Activated CD4-positive, alpha-beta T cell treated with anti-CD3 and anti-CD28 coated beads, Interleukin-2, amount 10 ng/mL, durations not matched to agents 24 days and 14 days (primary cell): ENCODE measurements around the gene UBR2. TPM values are rescaled to one million over a fixed set of nuclear protein-coding genes. Genes with fewer than 3 reads are reported as not detected.
"Not testable (repeated sequence)": the region's sequence is repeated elsewhere in the genome, so short reads cannot be mapped to it uniquely, and the experiment has no call there.

Source experiments
- DNase-seq: peaks from one replicate; pipeline ENCODE4 v3.0.0; 2022
- H3K27ac Mint-ChIP-seq: one replicate; pipeline ENCODE4 v1.8.0; 2022; ENCODE audit warnings: mild to moderate bottlenecking, mixed read lengths
- H3K27me3 Mint-ChIP-seq: one replicate; pipeline ENCODE4 v1.8.0; 2022; ENCODE audit warnings: mixed read lengths
- H3K36me3 Mint-ChIP-seq: one replicate; pipeline ENCODE4 v1.8.0; 2022; ENCODE audit warnings: low read depth, mild to moderate bottlenecking, mixed read lengths
- H3K4me1 Mint-ChIP-seq: one replicate; pipeline ENCODE4 v1.8.0; 2021; ENCODE audit warnings: mixed read lengths
- H3K4me3 Mint-ChIP-seq: one replicate; pipeline ENCODE4 v1.8.0; 2022; ENCODE audit warnings: mild to moderate bottlenecking, moderate library complexity, mixed read lengths
- H3K9me3 Mint-ChIP-seq: one replicate; pipeline ENCODE4 v1.8.0; 2021; ENCODE audit warnings: mixed read lengths
- intact Hi-C: fragments of 100-400 bp; cut with micrococcal nuclease; formaldehyde crosslinking; loops from one replicate; pipeline ENCODE4 v1.15.1; 2023
- total RNA-seq: library from RNA; stranded (reverse); gene quantifications from 2 replicates; pipeline ENCODE4 v1.2.3, GENCODE V29; 2022

UBR2 gene
- total RNA-seq, 1 donor from 2014 or later: 30.8 TPM

DNA sequence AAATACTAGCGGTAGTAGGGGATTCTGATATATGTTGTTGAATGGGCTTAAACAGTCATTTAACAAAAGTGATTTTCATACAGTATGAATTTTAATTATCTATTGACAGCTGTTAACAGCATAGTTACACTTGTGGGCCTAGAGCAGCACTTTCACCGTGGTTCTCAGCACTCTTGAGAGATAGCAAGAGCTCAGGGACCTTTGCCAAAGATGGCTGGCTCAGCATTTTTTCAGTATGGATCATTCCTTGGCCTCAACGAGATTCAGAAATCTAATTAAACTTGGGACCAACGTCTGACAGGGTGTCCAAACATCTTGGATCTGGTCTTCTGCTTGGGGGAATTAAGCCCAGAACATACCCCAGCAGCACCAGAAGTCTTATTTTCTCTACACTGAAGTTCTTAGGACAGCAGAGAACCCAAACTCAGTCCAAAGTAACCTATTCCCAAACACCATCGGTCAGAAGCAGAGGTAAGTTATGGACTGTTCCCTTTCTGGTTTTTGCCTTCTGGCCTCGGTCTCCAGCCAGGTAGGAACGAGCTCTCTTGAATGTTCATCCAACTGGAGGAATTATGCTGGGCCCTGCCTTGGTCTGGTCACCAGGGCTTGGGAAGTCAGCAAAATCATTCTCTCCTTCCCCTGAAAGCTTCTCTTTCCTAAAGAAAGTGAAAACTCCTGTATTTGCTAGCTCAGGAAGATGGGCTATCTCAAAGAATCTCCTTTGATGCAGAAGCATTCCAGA is 132.9 kb downstream of the UBR2 start:
- Mint-ChIP-seq H3K27ac (no peak overlapping the region), H3K4me1 (peaks cover 23% of the 10 kb centered on the region), H3K9me3 (no peaks in the 10 kb centered on the region), H3K4me3 (no peak overlapping the region), H3K27me3 (no peaks in the 10 kb centered on the region), H3K36me3 (peaks cover 27% of the 10 kb centered on the region)
- intact Hi-C loops: no loop called here
- no peak for DNase-seq

DNA sequence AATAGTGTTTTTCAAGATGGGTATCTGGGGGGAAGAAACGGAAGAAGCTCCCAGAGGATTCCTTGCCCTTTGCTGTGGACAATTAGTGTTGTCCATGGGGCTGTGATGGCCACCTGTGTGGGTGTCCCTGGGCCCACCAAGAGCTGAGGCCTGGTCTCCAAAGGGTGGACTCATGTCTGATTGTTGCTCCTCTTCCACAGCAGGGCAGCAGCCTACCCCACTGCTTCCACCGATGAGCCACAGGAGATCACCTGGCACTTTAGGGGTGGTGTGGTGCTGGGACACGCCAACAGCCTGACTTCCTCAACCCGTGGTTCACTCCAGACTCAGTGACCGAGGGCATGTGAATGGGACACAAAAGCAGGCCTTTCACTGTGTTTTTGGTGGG is 133.4 kb downstream of the UBR2 start:
- H3K36me3 Mint-ChIP-seq: peaks cover 26% of the 10 kb centered on the region
- H3K9me3 Mint-ChIP-seq: no peaks in the 10 kb centered on the region
- peaks cover 22% of the 10 kb centered on the region for H3K4me1 Mint-ChIP-seq
- no peak for DNase-seq
- H3K4me3 Mint-ChIP-seq: no peak overlapping the region
- intact Hi-C loops: no loop called here
- H3K27me3 Mint-ChIP-seq: no peaks in the 10 kb centered on the region
- H3K27ac Mint-ChIP-seq: no peak overlapping the region

- Mint-ChIP-seq H3K27me3 (no peaks in the 10 kb centered on the region), H3K36me3 (peaks cover 17% of the 10 kb centered on the region), H3K4me3 (no peak overlapping the region), H3K9me3 (no peaks in the 10 kb centered on the region), H3K4me1 (peaks cover 15% of the 10 kb centered on the region), H3K27ac (no peak overlapping the region)
- DNase-seq: no peak
- intact Hi-C loops: no loop called here
Observed at GRCh38 chr6:42698217-42698616, 134.4 kb downstream of the UBR2 start.

- H3K36me3 Mint-ChIP-seq: no peaks in the 10 kb centered on the region
- intact Hi-C loops: no loop called here
Observed at GRCh38 chr6:42702200-42702599, 138.4 kb downstream of the UBR2 start.

DNA sequence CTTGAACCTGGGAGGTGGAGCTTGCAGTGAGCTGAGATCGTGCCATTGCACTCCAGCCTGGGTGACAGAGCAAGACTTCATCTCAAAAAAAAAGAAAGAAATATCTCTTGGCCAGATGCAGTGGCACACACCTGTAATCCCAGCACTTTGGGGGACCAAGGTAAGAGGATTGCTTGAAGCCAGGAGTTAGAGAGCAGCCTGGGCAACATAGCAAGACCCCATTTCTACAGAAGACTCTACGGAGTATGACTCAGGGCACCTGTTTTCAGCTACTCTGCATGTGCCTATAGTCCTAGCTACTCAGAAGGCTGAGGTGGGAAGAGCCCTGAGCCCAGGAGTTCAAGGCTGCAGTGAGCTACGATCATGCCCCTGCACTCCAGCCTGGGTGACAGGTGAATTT is 139.0 kb downstream of the UBR2 start:
- H3K9me3 Mint-ChIP-seq, H3K4me1 Mint-ChIP-seq, H3K36me3 Mint-ChIP-seq, H3K27me3 Mint-ChIP-seq, H3K27ac Mint-ChIP-seq, intact Hi-C loops, H3K4me3 Mint-ChIP-seq, DNase-seq: not testable (repeated sequence)

More at GRCh38 chr6:42702200-42702599, 138.4 kb downstream of the UBR2 start:
- no peak overlapping the region for H3K4me3 Mint-ChIP-seq
- no peak for DNase-seq
- H3K27ac Mint-ChIP-seq: no peak overlapping the region
- H3K4me1 Mint-ChIP-seq: no peaks in the 10 kb centered on the region
- no peaks in the 10 kb centered on the region for H3K27me3 Mint-ChIP-seq
- H3K9me3 Mint-ChIP-seq: no peaks in the 10 kb centered on the region

GRCh38 chr6:42704251-42704936 is 140.6 kb downstream of the UBR2 start:
- Mint-ChIP-seq H3K27me3 (no peaks in the 10 kb centered on the region), H3K9me3 (no peaks in the 10 kb centered on the region), H3K27ac (no peak overlapping the region), H3K4me3 (no peak overlapping the region), H3K36me3 (no peaks in the 10 kb centered on the region), H3K4me1 (no peaks in the 10 kb centered on the region)
- intact Hi-C loops: no loop called here
- no peak for DNase-seq

GRCh38 chr6:42704937-42705374 is 141.1 kb downstream of the UBR2 start:
- Mint-ChIP-seq H3K27ac (no peak overlapping the region), H3K27me3 (no peaks in the 10 kb centered on the region), H3K4me1 (no peaks in the 10 kb centered on the region), H3K36me3 (no peaks in the 10 kb centered on the region), H3K9me3 (no peaks in the 10 kb centered on the region), H3K4me3 (no peak overlapping the region)
- DNase-seq: no peak
- intact Hi-C loops: no loop called here

- H3K9me3 Mint-ChIP-seq: peaks cover 9% of the 10 kb centered on the region
- H3K4me1 Mint-ChIP-seq: no peaks in the 10 kb centered on the region
- no peaks in the 10 kb centered on the region for H3K27me3 Mint-ChIP-seq
- H3K4me3 Mint-ChIP-seq: no peak overlapping the region
- no peak overlapping the region for H3K27ac Mint-ChIP-seq
- no peak for DNase-seq
- intact Hi-C loops: no loop called here
- peaks cover 3% of the 10 kb centered on the region for H3K36me3 Mint-ChIP-seq
Observed at GRCh38 chr6:42707595-42707994, 143.8 kb downstream of the UBR2 start.

DNA sequence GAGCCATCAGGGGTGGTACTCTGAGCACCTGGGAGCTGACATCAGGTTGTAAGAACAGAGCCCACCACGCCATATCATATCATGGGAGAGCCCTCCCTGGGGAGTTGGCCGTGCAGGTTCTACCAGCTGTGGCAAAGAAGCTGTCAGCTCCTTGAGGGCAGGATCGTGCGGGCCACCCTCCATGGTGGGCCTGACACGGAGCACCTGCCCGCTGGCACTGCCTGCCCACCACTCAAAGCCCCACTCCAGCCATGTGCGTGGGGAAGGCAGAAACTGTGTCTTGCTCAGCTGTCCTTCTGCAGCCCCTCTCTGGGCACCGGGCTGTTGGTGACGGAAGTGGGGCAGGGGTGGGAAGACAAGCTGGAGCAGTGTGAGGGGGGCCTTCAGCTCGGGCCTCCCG is 144.3 kb downstream of the UBR2 start:
- H3K27ac Mint-ChIP-seq: no peak overlapping the region
- H3K27me3 Mint-ChIP-seq: no peaks in the 10 kb centered on the region
- intact Hi-C loops: no loop called here
- H3K4me3 Mint-ChIP-seq: no peak overlapping the region
- H3K36me3 Mint-ChIP-seq: peaks cover 3% of the 10 kb centered on the region
- H3K4me1 Mint-ChIP-seq: no peaks in the 10 kb centered on the region
- no peak for DNase-seq
- H3K9me3 Mint-ChIP-seq: peaks cover 9% of the 10 kb centered on the region

GRCh38 chr6:42709871-42710270 is 146.0 kb downstream of the UBR2 start:
- peaks cover 3% of the 10 kb centered on the region for H3K36me3 Mint-ChIP-seq
- H3K27me3 Mint-ChIP-seq: no peaks in the 10 kb centered on the region
- no peak overlapping the region for H3K27ac Mint-ChIP-seq
- no peak overlapping the region for H3K4me3 Mint-ChIP-seq
- no peak for DNase-seq
- peaks cover 9% of the 10 kb centered on the region for H3K9me3 Mint-ChIP-seq
- peaks cover 2% of the 10 kb centered on the region for H3K4me1 Mint-ChIP-seq
- intact Hi-C loops: no loop called here

GRCh38 chr6:42710316-42710715 is 146.5 kb downstream of the UBR2 start:
- Mint-ChIP-seq H3K9me3 (peaks cover 9% of the 10 kb centered on the region), H3K4me3 (no peak overlapping the region), H3K36me3 (peaks cover 3% of the 10 kb centered on the region), H3K27me3 (no peaks in the 10 kb centered on the region), H3K4me1 (peaks cover 2% of the 10 kb centered on the region), H3K27ac (no peak overlapping the region)
- intact Hi-C loops: no loop called here
- no peak for DNase-seq

DNA sequence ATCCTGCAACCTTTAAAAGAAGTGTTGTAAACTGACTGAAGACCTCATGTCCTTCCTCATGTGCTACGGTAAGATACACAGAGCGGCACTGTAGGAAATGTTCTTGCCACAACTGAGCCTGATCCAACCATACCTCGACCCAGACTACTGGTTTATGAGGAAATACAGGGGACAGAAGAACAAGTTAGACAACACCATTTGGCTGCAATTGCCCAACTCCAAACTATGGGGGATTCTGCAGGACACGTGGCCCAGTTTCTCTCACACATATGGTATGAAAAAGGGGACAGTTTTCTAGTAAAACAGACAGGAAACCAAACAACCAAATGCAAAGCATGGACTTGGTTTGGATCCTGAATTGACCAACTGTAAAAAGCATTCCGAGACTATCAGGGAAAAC is 148.1 kb downstream of the UBR2 start:
- no peak overlapping the region for H3K4me3 Mint-ChIP-seq
- DNase-seq: no peak
- H3K27me3 Mint-ChIP-seq: no peaks in the 10 kb centered on the region
- intact Hi-C loops: no loop called here
- H3K27ac Mint-ChIP-seq: no peak overlapping the region
- H3K4me1 Mint-ChIP-seq: peaks cover 2% of the 10 kb centered on the region
- peaks cover 3% of the 10 kb centered on the region for H3K36me3 Mint-ChIP-seq
- H3K9me3 Mint-ChIP-seq: peaks cover 9% of the 10 kb centered on the region

DNA sequence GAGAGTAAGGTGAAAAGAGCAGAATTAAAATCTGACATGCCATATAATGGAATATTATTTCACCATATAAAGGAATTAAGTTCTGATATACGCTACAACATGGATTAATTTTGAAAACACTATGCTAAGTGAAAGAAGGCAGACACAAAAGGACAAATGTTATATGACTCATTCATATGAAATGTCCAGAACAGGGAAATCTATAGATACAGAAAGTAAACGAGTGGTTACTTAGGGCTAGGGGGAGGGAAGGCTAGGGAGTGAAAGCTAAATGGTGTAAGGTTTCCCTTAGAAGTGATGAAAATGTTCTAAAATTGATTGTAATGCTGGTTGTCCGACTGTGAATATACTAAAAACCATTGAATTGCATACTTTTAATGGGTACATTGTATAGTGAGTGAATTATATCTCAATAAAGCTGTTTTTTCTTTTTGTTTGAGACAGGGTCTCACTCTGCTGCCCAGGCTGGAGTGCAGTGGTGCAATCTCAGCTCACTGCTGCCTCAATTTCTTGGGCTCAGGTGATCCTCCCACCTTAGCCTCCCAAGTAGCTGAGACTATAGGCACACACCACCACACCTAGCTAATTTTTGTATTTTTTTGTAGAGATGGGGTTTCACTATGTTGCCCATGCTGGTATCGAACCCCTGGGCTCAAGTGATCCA is 150.4 kb downstream of the UBR2 start:
- peaks cover 3% of the 10 kb centered on the region for H3K36me3 Mint-ChIP-seq
- peaks cover 9% of the 10 kb centered on the region for H3K9me3 Mint-ChIP-seq
- H3K4me3 Mint-ChIP-seq: no peak overlapping the region
- DNase-seq: no peak
- no peaks in the 10 kb centered on the region for H3K27me3 Mint-ChIP-seq
- intact Hi-C loops: no loop called here
- no peak overlapping the region for H3K27ac Mint-ChIP-seq
- H3K4me1 Mint-ChIP-seq: peaks cover 2% of the 10 kb centered on the region

DNA sequence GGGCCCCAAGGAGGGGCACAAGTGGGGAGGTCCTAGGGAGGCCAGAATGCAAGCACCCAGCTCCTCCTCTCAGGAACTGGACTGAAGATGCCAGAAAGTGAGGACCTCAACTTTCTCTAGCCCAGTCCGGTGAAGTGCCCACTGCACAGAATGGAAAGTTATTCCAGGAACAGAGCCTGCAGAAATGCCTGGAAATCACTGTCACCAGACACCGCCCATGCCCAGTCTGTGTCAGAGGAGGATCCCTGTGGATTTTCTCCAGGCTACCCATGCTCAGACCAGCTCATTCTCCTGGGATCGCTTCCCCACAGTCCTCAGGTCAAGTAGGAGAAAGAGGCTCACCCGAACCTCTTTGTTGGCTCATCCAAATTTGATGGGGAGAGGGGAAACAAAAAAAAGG is 152.0 kb downstream of the UBR2 start:
- Mint-ChIP-seq H3K27ac (no peak overlapping the region), H3K9me3 (peaks cover 9% of the 10 kb centered on the region), H3K36me3 (peaks cover 3% of the 10 kb centered on the region), H3K27me3 (peaks cover 4% of the 10 kb centered on the region), H3K4me3 (no peak overlapping the region), H3K4me1 (peaks cover 2% of the 10 kb centered on the region)
- DNase-seq: no peak
- intact Hi-C loops: no loop called here
